H9 (cell line): Measurements from ENCODE around the gene KRT79. TPM values are rescaled to one million over a fixed set of nuclear protein-coding genes. Genes with fewer than 3 reads are reported as not detected.

ENCODE experiments used
- DNase-seq: peaks from one replicate; pipeline ENCODE4 v3.0.0-alpha.2; 2017
- H2AFZ ChIP-seq: one replicate; pipeline ENCODE4 v1.6.1; 2013; ENCODE audit warnings: mild to moderate bottlenecking, low read length, control low read depth, moderate library complexity
- H2AK5ac ChIP-seq: 2 replicates; pipeline ENCODE4 v1.6.1; 2013; ENCODE audit warnings: low read length, control low read depth, mixed read lengths; ENCODE audit not compliant: insufficient read length
- H2BK120ac ChIP-seq: one replicate; pipeline ENCODE4 v1.6.1; 2013; ENCODE audit warnings: low read depth, mild to moderate bottlenecking, low read length, control low read depth, inconsistent platforms; ENCODE audit not compliant: poor library complexity, severe bottlenecking
- H2BK12ac ChIP-seq: 2 replicates; pipeline ENCODE4 v1.6.1; 2013; ENCODE audit warnings: low read length, control low read depth, mixed read lengths, low read depth; ENCODE audit not compliant: insufficient read length
- H2BK15ac ChIP-seq: 2 replicates; pipeline ENCODE4 v1.6.1; 2013; ENCODE audit warnings: low read depth, low read length, control low read depth
- H2BK20ac ChIP-seq: one replicate; pipeline ENCODE4 v1.6.1; 2013; ENCODE audit warnings: low read depth, mild to moderate bottlenecking, low read length, control low read depth, inconsistent platforms; ENCODE audit not compliant: poor library complexity, severe bottlenecking
- H2BK5ac ChIP-seq: 2 replicates; pipeline ENCODE4 v1.6.1; 2013; ENCODE audit warnings: low read length, control low read depth, mixed read lengths; ENCODE audit not compliant: insufficient read length
- H3K14ac ChIP-seq: 2 replicates; pipeline ENCODE4 v1.6.1; 2013; ENCODE audit warnings: low read length, control low read depth; ENCODE audit not compliant: insufficient read depth
- H3K18ac ChIP-seq: 2 replicates; pipeline ENCODE4 v1.6.1; 2013; ENCODE audit warnings: low read depth, mild to moderate bottlenecking, mixed read lengths, low read length, control low read depth; ENCODE audit not compliant: insufficient read length
- H3K23ac ChIP-seq: 2 replicates; pipeline ENCODE4 v1.6.1; 2013; ENCODE audit warnings: low read length, control low read depth, mixed read lengths, low read depth; ENCODE audit not compliant: insufficient read length
- H3K23me2 ChIP-seq: 2 replicates; pipeline ENCODE4 v1.6.1; 2013; ENCODE audit warnings: low read depth, mild to moderate bottlenecking, mixed read lengths, low read length, control low read depth; ENCODE audit not compliant: insufficient read length, poor library complexity, severe bottlenecking
- H3K27ac ChIP-seq: 2 replicates; pipeline ENCODE4 v1.5.1; 2013; ENCODE audit warnings: low read length, control low read depth, mixed read lengths, low read depth; ENCODE audit not compliant: insufficient read length
- H3K27me3 ChIP-seq: 2 replicates; pipeline ENCODE4 v1.6.1; 2013; ENCODE audit warnings: low read length, control low read depth, inconsistent platforms; ENCODE audit not compliant: insufficient read depth
- H3K4ac ChIP-seq: 2 replicates; pipeline ENCODE4 v1.6.1; 2013; ENCODE audit warnings: low read depth, mild to moderate bottlenecking, control low read depth, inconsistent platforms, low read length, moderate library complexity
- H3K4me1 ChIP-seq: 2 replicates; pipeline ENCODE4 v1.6.1; 2013; ENCODE audit warnings: low read length, control low read depth, inconsistent platforms; ENCODE audit not compliant: insufficient read depth
- H3K4me2 ChIP-seq: 2 replicates; pipeline ENCODE4 v1.6.1; 2013; ENCODE audit warnings: low read length, control low read depth, mixed read lengths; ENCODE audit not compliant: insufficient read length, insufficient read depth
- H3K56ac ChIP-seq: 2 replicates; pipeline ENCODE4 v1.6.1; 2013; ENCODE audit warnings: low read depth, mild to moderate bottlenecking, mixed read lengths, low read length, control low read depth; ENCODE audit not compliant: insufficient read length
- H3K79me1 ChIP-seq: 2 replicates; pipeline ENCODE4 v1.6.1; 2013; ENCODE audit warnings: low read depth, mild to moderate bottlenecking, moderate library complexity, low read length, control low read depth, inconsistent platforms; ENCODE audit not compliant: insufficient read depth, poor library complexity, severe bottlenecking
- H3K79me2 ChIP-seq: 2 replicates; pipeline ENCODE4 v1.6.1; 2013; ENCODE audit warnings: low read length, control low read depth, inconsistent platforms; ENCODE audit not compliant: insufficient read depth
- H3K9ac ChIP-seq: 2 replicates; pipeline ENCODE4 v1.6.1; 2013; ENCODE audit warnings: low read length, control low read depth, mixed read lengths; ENCODE audit not compliant: insufficient read length; ENCODE audit errors: extremely low read depth
- H3K9me3 ChIP-seq: one replicate; pipeline ENCODE4 v1.6.1; 2013; ENCODE audit warnings: low read depth, low read length, inconsistent platforms; ENCODE audit not compliant: control insufficient read depth
- H3T11ph ChIP-seq: one replicate; pipeline ENCODE4 v1.6.1; 2013; ENCODE audit warnings: mild to moderate bottlenecking, low read length, control low read depth, inconsistent platforms
- H4K20me1 ChIP-seq: one replicate; pipeline ENCODE4 v1.6.1; 2013; ENCODE audit not compliant: control insufficient read depth, insufficient read length, insufficient read depth
- H4K5ac ChIP-seq: 2 replicates; pipeline ENCODE4 v1.6.1; 2013; ENCODE audit warnings: low read depth, mild to moderate bottlenecking, mixed read lengths, low read length, control low read depth; ENCODE audit not compliant: insufficient read length
- H4K8ac ChIP-seq: replicated peaks from 2 replicates; pipeline ENCODE4 v1.6.1; 2013; ENCODE audit warnings: low read length, control low read depth, mixed read lengths, low read depth; ENCODE audit not compliant: insufficient read length
- H4K91ac ChIP-seq: 2 replicates; pipeline ENCODE4 v1.6.1; 2013; ENCODE audit warnings: low read depth, mild to moderate bottlenecking, moderate library complexity, mixed read lengths, low read length, control low read depth; ENCODE audit not compliant: insufficient read length
- H3K27ac Mint-ChIP-seq, 3 experiments: 2 replicates in 2 of 3; 3 replicates in 1 of 3; pipeline ENCODE4 v1.8.0; 2020 to 2021; ENCODE audit warnings: mixed read lengths in 3 of 3, mild to moderate bottlenecking in 1 of 3, moderate library complexity in 1 of 3
- H3K27me3 Mint-ChIP-seq: 2 replicates; pipeline ENCODE4 v1.8.0; 2021; ENCODE audit warnings: low read depth, mild to moderate bottlenecking, moderate library complexity, mixed read lengths
- H3K36me3 Mint-ChIP-seq, 3 experiments: 2 replicates in 2 of 3; 3 replicates in 1 of 3; pipeline ENCODE4 v1.8.0; 2020 to 2021; ENCODE audit warnings: low read depth in 3 of 3, mixed read lengths in 3 of 3; ENCODE audit not compliant: insufficient read depth in 1 of 3
- H3K4me1 Mint-ChIP-seq, 2 experiments: 2 replicates each; pipeline ENCODE4 v1.8.0; 2020; ENCODE audit warnings: mixed read lengths in 2 of 2
- H3K4me3 Mint-ChIP-seq, 2 experiments: 2 replicates in 1 of 2; 3 replicates in 1 of 2; pipeline ENCODE4 v1.8.0; 2020 to 2021; ENCODE audit warnings: mild to moderate bottlenecking in 2 of 2, mixed read lengths in 2 of 2, moderate library complexity in 1 of 2
- H3K9me3 Mint-ChIP-seq, 2 experiments: 2 replicates in 1 of 2; 3 replicates in 1 of 2; pipeline ENCODE4 v1.8.0; 2020; ENCODE audit warnings: mild to moderate bottlenecking in 2 of 2, mixed read lengths in 2 of 2, moderate library complexity in 1 of 2
- WGBS: extraction: QIAGEN DNeasy Blood & Tissue Kit; methylation state at CpG from one replicate; pipeline ENCODE4 v1.1.7; 2013; ENCODE audit warnings: missing lambda C conversion rate, low lambda C conversion rate, mixed read lengths; ENCODE audit not compliant: insufficient read length; ENCODE audit errors: extremely low coverage; 5-methylcytosine and 5-hydroxymethylcytosine counted together
- total RNA-seq: library from RNA; stranded (reverse); gene quantifications from 2 replicates; pipeline ENCODE4 v1.2.1, GENCODE V29; 2021
- TF ChIP-seq, protein P1 (sequence below): fragments of 200-600 bp; sonication (generic); conservative IDR thresholded peaks from 3 replicates; pipeline ENCODE4 v1.8.0; 2021; ENCODE audit warnings: antibody characterized with exemption, mild to moderate bottlenecking

KRT79 gene
- total RNA-seq, 1 experiment from 2014 or later, result not detected

DNA sequence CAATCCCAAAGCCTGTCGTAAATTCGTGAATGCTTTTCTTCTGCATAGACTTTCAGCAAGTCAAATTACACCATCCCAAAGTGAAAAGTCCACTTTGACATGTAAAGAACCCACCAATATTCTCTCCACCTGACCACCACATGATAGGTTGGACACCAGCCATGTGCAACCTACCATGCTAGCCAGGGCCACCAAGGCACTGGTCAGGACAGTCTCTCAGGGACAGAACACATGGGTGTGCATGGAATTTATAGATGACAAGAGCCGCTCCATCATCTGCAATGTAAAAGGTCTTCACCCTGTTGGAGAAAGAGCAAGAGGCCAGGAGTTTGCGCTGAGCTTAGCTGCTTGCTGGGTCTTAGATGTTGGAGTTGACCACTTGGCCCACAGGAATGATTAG lies 51.6 kb downstream of the KRT79 start:
- no peak overlapping the region for H3K27ac ChIP-seq
- no peak overlapping the region for H2AK5ac ChIP-seq
- no peak overlapping the region for H3K56ac ChIP-seq
- no peak overlapping the region for H2AFZ ChIP-seq
- no peaks in the 10 kb centered on the region for H3K9me3 ChIP-seq
- peaks cover 26% of the 10 kb centered on the region for H3K27me3 Mint-ChIP-seq
- no peaks in the 10 kb centered on the region for H4K20me1 ChIP-seq
- no peaks in the 10 kb centered on the region for H3K4me1 ChIP-seq
- H3K79me2 ChIP-seq, result no peaks in the 10 kb centered on the region
- no peak overlapping the region for H2BK20ac ChIP-seq
- H3T11ph ChIP-seq, result no peak overlapping the region
- H4K8ac ChIP-seq, result no peak overlapping the region
- TF ChIP-seq, protein P1, sequence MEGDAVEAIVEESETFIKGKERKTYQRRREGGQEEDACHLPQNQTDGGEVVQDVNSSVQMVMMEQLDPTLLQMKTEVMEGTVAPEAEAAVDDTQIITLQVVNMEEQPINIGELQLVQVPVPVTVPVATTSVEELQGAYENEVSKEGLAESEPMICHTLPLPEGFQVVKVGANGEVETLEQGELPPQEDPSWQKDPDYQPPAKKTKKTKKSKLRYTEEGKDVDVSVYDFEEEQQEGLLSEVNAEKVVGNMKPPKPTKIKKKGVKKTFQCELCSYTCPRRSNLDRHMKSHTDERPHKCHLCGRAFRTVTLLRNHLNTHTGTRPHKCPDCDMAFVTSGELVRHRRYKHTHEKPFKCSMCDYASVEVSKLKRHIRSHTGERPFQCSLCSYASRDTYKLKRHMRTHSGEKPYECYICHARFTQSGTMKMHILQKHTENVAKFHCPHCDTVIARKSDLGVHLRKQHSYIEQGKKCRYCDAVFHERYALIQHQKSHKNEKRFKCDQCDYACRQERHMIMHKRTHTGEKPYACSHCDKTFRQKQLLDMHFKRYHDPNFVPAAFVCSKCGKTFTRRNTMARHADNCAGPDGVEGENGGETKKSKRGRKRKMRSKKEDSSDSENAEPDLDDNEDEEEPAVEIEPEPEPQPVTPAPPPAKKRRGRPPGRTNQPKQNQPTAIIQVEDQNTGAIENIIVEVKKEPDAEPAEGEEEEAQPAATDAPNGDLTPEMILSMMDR, result no peak
- no peak overlapping the region for H2BK12ac ChIP-seq
- H3K4ac ChIP-seq, result no peak overlapping the region
- no peaks in the 10 kb centered on the region for H3K36me3 Mint-ChIP-seq
- H2BK120ac ChIP-seq, result no peak overlapping the region
- H3K27ac Mint-ChIP-seq, result no peak overlapping the region
- WGBS, result no CpG with 5 or more reads among the region's 4 CpGs
- H3K9me3 Mint-ChIP-seq, result peaks cover 0 to 2% of the 10 kb centered on the region in 2 experiments; a peak in 1 of 5 replicates
- no peak for DNase-seq
- no peak overlapping the region for H3K9ac ChIP-seq
- H3K18ac ChIP-seq, result no peak overlapping the region
- no peak overlapping the region for H2BK5ac ChIP-seq
- no peaks in the 10 kb centered on the region for H3K4me1 Mint-ChIP-seq
- no peak overlapping the region for H3K14ac ChIP-seq
- no peaks in the 10 kb centered on the region for H3K27me3 ChIP-seq
- H3K4me2 ChIP-seq, result no peak overlapping the region
- no peak overlapping the region for H4K91ac ChIP-seq
- no peak overlapping the region for H3K4me3 Mint-ChIP-seq
- H3K23ac ChIP-seq, result no peak overlapping the region
- no peak overlapping the region for H2BK15ac ChIP-seq
- no peaks in the 10 kb centered on the region for H3K23me2 ChIP-seq
- no peaks in the 10 kb centered on the region for H3K79me1 ChIP-seq
- H4K5ac ChIP-seq, result no peak overlapping the region
